ENCODE measurements around the gene PKMYT1.

DNA sequence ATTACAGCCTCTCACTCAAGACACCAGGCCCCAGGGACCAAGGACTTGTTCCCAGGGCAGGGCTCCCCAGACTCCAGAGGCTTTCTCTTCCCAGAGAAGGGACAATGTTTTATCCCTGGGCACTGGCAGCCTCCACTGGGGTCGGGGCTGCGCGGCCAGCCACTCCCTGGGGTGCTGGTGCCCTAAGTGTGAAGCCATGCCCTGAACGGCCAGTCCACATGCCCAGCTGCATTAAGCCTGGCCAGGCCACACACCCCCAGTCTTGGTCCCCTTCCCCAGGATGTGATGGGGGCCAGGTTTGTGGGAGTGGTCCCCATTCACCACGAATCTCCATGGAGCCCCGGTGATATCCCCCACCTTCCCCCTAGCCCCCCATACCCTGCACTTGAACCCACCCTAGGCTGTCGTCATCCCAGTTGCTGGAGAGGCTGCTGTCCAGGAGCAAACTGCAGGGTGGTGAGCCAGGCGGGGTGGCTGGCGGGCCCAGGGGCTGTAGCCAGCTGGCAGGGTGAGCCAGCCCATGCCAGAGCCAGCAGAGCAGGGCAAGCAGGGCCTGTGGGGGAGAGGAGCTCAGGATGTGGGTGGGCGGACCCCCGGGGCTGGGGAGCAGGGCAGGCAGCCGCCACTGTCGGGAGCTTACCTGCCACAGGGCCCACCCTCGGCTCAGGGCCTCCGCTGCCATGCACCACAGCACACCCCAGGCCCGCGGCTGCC is 6.5 kb downstream of the PKMYT1 start:
- TF ChIP-seq, protein P1, sequence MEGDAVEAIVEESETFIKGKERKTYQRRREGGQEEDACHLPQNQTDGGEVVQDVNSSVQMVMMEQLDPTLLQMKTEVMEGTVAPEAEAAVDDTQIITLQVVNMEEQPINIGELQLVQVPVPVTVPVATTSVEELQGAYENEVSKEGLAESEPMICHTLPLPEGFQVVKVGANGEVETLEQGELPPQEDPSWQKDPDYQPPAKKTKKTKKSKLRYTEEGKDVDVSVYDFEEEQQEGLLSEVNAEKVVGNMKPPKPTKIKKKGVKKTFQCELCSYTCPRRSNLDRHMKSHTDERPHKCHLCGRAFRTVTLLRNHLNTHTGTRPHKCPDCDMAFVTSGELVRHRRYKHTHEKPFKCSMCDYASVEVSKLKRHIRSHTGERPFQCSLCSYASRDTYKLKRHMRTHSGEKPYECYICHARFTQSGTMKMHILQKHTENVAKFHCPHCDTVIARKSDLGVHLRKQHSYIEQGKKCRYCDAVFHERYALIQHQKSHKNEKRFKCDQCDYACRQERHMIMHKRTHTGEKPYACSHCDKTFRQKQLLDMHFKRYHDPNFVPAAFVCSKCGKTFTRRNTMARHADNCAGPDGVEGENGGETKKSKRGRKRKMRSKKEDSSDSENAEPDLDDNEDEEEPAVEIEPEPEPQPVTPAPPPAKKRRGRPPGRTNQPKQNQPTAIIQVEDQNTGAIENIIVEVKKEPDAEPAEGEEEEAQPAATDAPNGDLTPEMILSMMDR (IDR thresholded peaks at IDR 0.05) = no peak
- no peak for TF ChIP-seq POLR2A (IDR thresholded peaks at IDR 0.05)
